GM18498 (cell line): ENCODE results near the gene DMRTA1.
"Not testable (repeated sequence)": the region's sequence is repeated elsewhere in the genome, so short reads cannot be mapped to it uniquely, and the experiment has no call there.

Experiments used
- ATAC-seq: cut with Tn5 transposase; IDR thresholded peaks from one replicate; pipeline ENCODE4 v1.9.1; 2021; ENCODE audit warnings: mild to moderate bottlenecking, moderate library complexity; ENCODE audit not compliant: unreplicated experiment

The DMRTA1 gene, protein sequence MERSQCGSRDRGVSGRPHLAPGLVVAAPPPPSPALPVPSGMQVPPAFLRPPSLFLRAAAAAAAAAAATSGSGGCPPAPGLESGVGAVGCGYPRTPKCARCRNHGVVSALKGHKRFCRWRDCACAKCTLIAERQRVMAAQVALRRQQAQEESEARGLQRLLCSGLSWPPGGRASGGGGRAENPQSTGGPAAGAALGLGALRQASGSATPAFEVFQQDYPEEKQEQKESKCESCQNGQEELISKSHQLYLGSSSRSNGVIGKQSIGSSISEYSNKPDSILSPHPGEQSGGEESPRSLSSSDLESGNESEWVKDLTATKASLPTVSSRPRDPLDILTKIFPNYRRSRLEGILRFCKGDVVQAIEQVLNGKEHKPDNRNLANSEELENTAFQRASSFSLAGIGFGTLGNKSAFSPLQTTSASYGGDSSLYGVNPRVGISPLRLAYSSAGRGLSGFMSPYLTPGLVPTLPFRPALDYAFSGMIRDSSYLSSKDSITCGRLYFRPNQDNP

DNA sequence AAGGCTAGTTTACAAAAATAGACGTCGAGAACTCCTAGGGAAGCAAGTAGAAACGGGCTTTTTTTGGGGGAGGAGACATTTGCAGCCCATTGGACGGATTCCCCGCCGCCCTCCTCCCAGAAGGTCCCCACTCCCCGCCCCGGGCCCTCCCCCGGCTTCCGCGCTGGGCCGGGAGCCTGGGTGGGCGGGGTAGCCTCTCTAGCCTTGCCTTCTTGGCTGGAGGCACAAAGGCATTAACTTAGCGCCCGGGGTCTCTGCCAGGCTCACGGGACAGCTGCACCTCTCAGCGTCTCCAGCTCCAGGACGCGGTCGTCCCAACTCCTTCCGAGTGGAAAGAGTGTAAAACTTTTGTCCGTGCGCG, at the start of gene DMRTA1:
TSS of gene DMRTA1 (plus strand) at position 236 of the 361 bp plus-strand sequence. CDS start 242 bp downstream, outside the sequence.
- peak; percentile 26 for ATAC-seq

DNA sequence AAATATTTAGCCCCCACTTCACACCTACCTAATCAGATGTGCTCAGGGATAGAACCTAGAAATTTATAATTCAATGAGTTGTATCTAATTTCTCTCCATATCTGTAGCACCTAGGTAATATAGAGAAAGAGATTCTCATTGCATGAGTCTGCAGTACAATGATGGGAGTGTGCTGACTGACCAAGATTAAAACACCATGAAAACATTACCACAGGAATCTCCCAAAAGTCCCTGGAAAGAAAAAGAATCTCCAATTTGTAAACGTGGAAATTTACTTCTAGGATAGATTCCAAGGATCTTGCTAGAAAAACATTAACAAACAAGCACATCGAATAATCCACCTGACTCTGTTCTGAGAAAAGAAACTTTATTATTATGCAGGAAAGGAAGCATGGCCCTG, 45.0 kb upstream of the DMRTA1 start:
- ATAC-seq, result no peak

GRCh38 chr9:22405869-22406659, 40.6 kb upstream of the DMRTA1 start:
- ATAC-seq, result no peak

- ATAC-seq, result no peak
Measured at GRCh38 chr9:22413884-22414283, 32.7 kb upstream of the DMRTA1 start.

DNA sequence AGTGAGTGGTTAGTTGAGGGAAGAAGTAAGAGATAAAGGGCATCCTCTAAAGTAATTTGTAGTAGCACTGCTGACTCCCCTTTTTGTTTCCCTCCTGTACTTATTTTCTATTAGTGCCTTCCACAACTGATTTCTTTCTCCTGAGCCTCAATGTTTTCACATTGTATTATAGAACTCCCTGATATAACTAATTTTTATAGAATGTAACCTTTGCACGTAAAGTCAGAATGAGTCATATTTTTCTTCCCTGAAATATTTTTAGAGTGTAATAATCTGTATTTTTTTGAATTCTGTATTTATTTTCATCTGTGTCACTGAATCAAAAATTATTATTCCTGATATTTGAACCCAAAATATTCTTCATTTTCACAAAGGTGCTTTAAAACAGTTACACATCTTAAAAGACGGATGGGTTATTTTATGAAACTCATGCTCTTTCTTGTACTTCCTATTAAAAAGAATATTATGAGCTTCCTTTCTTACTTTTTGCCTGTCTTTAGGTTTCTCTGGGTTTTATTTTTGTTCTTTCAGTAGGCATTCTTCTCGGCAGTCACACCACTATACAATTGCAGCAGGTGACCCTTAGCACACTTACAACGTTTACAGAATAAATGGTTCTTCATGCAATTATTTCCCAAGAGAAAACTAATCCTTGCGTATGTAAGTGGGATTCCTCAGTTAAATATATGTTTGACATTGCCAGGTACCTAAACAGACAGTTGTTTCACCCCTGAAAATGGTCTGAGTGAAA, 30.5 kb upstream of the DMRTA1 start:
- no peak for ATAC-seq

DNA sequence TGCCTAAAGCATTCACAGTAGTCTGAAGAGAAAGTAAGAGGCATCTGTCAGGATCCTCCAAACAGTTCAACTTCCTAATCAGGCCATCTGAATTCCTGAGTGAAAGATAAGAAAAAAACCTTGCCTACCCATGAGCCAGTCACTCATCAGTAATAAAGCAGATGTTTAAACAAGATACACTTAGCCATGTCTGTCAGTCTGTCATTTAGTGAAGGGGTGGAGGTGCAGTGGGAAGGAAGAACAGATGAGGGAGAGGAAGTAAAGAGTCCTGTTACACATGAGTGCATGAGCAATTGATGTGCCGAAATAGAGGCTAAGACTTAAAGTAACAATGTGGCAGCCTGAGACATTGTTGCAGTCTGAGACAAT, 29.9 kb upstream of the DMRTA1 start:
- no peak for ATAC-seq

DNA sequence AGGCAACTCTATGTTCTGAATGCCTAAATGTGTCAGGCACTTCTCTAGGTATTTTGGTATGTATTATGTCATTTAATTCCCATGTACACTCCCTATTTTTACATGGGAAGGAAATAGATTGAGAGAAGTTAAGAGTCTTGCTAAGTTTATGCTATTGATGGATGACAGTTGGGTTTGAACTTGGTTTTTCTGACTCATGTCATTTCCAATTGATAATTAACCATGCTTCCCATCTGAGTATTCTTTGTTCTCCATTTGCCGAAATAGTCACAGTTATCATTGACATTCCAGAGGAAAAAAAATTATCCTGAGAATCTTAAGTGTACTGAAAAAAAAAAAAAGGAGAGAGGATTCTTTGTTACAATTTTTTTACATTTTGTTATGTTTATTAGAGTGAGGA, 23.1 kb upstream of the DMRTA1 start:
- no peak for ATAC-seq

- no peak for ATAC-seq
Measured at GRCh38 chr9:22424616-22425015, 22.0 kb upstream of the DMRTA1 start.

DNA sequence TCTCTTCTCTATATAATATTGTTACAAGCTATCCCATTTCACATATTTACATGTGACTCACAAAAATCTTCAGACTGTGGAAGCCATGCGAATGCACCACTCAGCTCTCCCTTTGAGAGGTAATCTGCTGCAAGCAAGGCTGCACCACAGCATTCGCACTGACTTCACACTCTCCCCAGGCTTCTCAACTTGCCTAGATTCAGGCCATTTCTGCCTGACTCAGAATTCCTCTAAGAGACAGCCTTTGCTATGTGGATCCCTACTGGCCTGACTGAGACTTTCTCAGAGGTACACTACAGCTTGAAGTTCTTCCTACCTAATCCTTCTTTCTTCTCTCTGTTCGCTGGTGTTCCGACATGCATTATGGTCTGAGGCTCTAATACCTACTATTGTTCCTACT, 21.1 kb upstream of the DMRTA1 start:
- ATAC-seq, result no peak

GRCh38 chr9:22427226-22427880, 19.3 kb upstream of the DMRTA1 start:
- ATAC-seq, result no peak

GRCh38 chr9:22433691-22434090, 12.9 kb upstream of the DMRTA1 start:
- ATAC-seq, result no peak

DNA sequence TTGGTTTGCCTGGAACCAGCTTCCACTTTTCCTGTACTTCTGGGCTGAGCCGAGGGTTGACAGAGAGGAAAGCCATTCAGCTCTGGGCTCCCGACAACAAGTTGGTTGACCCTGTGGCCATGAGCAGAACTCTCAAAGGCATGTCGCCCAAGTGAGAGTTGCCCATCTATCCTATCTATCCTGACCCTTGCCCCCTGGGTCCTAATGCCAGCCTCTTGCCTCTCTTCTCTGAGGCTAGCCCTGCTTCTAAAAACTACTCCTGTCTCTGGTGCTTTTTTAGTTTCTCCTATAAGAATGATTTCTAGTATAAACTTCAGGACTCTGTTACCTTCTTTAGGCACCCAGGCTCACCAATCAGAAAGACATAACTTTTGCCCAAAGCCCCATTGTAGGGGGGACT, 11.4 kb upstream of the DMRTA1 start:
- ATAC-seq, result not testable (repeated sequence)

DNA sequence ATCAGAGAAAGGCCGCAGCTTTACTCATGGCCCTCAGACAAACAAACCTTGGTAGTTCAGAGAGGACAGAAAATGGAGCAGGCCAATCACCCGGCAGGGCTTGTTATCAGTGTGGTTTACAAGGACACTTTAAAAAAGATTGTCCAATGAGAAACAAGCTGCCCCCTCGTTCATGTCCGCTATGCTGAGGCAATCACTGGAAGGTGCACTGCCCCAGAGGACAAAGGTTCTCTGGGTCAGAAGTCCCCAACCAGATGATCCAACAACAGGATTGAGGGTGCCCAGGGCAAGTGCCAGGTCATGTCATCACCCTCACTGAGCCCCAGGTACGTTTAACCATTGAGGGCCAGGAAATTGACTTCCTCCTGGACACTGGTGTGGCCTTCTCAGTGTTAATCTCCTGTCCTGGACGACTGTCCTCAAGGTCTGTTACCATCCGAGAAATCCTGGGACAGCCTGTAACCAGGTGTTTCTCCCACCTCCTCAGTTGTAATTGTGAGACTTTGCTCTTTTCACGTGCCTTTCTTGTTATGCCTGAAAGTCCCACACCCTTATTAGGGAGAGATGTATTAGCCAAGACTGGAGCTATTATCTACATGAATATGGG, 9.1 kb upstream of the DMRTA1 start:
- ATAC-seq, result not testable (repeated sequence)

DNA sequence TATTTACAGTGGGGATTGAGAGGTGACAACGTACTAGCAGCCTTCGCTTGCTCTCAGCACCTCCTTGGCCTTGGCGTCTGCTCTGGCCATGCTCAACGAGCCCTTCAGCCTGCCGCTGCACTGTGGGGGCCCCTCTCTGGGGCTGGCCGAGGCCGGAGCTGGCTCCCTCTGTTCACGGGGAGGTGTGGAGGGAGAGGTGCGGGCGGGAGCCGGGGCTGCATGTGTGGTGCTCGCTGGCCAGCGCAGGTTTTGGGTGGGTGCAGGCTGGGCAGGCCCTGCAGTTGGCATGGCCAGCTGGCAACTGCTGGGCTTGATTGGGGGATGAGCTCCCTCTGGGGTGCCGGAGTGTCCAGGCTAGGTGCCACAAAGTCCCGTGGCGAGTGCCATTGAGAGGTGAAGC, 5.8 kb upstream of the DMRTA1 start:
- ATAC-seq, result no peak

DNA sequence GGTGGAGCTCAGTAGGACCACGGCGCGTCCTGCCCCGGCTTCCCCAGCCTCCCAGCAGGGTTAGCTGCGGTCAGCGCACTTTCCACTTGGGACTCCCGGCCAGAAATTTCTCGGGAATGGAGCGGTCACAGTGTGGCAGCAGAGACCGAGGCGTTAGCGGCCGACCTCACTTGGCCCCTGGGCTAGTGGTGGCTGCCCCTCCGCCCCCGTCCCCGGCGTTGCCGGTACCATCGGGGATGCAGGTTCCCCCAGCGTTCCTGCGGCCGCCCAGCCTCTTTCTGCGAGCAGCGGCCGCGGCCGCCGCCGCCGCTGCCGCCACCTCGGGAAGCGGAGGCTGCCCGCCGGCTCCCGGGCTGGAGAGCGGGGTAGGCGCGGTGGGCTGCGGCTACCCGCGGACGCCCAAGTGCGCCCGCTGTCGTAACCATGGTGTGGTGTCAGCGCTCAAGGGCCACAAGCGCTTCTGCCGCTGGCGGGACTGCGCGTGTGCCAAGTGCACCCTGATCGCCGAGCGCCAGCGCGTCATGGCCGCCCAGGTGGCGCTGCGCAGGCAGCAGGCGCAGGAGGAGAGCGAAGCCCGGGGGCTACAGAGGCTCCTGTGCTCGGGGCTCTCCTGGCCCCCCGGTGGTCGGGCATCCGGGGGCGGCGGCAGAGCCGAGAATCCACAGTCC, 460 bp downstream of the DMRTA1 start:
- peak; percentile 93 for ATAC-seq

DNA sequence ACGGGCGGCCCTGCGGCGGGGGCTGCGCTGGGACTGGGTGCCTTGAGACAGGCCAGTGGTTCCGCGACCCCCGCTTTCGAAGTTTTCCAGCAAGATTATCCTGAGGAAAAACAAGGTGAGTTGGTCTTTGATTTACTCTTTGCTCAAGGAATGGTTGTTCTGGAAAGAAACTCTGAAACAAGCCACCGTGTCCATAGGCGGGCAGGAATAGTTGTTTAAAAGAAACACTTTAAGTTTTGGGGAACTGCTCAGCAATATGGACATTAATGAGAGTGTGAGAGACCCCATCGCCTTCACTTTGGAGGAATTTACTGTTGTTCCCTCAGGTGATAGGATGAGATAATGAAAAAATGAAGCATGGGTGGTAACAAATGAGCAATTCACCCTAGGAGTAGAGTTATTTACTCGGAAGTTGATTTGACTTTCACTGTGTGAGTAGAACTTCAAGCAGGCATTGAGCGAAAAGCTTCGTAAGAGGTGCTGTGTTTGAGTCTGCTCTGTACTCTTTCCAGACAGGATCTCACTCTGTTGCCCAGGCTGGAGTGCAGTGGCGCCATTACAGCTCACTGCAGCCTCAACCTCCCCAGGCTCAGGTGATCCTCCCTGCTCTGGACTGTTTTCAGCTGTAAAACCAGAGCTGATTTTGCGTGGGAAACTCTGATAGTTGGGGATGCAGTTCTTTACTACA, 1.1 kb downstream of the DMRTA1 start:
- no peak for ATAC-seq

DNA sequence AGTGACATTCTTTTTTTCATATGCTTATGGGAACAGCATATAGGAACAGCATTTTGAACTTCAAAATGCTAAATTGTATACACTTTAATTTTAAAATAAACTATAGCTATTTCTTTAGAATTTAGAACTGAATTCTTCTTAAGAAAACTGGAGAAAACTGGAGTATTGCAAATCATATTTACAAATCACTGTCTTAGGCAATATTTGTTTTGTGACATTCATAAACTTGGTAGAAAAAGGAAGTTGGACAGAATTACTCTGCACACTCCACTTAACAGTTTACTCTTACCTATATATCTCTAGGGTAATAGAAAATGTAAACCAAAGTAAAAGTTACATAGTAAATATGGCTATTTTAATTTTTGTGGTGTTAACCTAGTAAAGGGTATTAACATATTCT, 3.1 kb downstream of the DMRTA1 start:
- ATAC-seq, result no peak

DNA sequence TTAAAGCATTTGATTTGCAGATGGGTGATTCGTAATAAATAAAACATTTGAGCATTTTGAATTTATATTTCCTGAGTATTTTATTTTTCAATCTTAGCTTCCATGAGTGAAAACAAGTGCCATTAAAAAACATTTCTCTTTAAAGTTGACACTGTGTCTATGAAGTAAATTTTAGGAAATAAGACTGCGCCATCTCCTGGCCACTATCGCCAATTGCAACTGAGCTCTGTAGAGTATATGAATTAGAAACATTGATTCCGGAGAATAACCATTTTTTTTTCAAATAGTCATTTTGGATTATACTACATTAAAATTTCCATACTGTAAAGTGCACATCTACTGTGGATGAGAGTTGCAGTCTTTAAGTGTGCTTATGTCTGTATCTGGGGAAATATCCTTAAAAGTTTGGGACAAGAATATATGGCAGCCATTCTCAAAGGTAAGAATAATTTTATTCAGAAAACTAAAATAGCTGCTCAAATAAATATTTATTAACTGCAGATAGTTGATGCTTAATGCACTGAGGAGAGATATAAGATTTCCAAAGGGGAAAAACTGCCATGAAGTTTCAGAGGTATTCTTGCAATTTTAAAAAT, 5.9 kb downstream of the DMRTA1 start:
- no peak for ATAC-seq

GRCh38 chr9:22454016-22454415, 7.4 kb downstream of the DMRTA1 start:
- no peak for ATAC-seq
